ENCODE results near the gene FAM13A.

DNA sequence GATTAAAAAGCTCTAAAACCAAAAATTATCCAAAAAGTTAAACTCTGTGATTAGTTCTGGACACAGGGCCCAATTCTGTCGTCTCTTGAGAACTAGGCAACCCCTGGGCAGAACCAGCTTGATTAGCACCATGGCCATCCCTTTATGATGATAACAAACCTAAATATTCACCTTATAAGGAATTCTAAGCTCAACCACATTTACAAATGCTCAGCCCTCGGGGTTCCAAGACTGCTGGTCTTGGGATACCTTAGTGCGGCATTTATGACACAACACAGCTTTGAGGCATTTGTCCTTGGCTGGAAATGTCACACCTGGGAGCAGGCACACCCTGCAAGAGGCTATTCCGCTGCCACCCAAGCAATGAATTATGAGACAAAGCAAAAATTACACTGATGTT lies 331.8 kb downstream of the FAM13A start:
- TF ChIP-seq, protein P1, sequence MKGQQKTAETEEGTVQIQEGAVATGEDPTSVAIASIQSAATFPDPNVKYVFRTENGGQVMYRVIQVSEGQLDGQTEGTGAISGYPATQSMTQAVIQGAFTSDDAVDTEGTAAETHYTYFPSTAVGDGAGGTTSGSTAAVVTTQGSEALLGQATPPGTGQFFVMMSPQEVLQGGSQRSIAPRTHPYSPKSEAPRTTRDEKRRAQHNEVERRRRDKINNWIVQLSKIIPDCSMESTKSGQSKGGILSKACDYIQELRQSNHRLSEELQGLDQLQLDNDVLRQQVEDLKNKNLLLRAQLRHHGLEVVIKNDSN (IDR thresholded peaks at IDR 0.05; ENCODE audit: borderline replicate concordance, extremely low read length, insufficient read depth, low read depth, low read length) = no peak
- TF ChIP-seq GABPA (IDR thresholded peaks at IDR 0.05; ENCODE audit: low read depth) (no peak), CHD4 (IDR thresholded peaks at IDR 0.05) (no peak), EZH2 (IDR thresholded peaks at IDR 0.05; ENCODE audit: borderline replicate concordance, control insufficient read depth, low read depth, low read length) (no peak)
- TF ChIP-seq, protein P2, sequence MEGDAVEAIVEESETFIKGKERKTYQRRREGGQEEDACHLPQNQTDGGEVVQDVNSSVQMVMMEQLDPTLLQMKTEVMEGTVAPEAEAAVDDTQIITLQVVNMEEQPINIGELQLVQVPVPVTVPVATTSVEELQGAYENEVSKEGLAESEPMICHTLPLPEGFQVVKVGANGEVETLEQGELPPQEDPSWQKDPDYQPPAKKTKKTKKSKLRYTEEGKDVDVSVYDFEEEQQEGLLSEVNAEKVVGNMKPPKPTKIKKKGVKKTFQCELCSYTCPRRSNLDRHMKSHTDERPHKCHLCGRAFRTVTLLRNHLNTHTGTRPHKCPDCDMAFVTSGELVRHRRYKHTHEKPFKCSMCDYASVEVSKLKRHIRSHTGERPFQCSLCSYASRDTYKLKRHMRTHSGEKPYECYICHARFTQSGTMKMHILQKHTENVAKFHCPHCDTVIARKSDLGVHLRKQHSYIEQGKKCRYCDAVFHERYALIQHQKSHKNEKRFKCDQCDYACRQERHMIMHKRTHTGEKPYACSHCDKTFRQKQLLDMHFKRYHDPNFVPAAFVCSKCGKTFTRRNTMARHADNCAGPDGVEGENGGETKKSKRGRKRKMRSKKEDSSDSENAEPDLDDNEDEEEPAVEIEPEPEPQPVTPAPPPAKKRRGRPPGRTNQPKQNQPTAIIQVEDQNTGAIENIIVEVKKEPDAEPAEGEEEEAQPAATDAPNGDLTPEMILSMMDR (IDR thresholded peaks at IDR 0.05 in 2 of 3, conservative IDR thresholded peaks at IDR 0.05 in 1 of 3; ENCODE audit: control insufficient read depth in 2 of 3, extremely low read depth in 1 of 3, insufficient read depth in 1 of 3, low read depth in 3 of 3, low read length in 3 of 3) = no peak

All from GM12878 (cell line).